Cardiac fibroblast (primary cell): ENCODE measurements around the gene EIF3L.

ENCODE experiments used
- DNase-seq, 2 donors: peaks; one replicate each; pipeline versions ENCODE4 v3.0.0 to v3.0.0-alpha.2; 2010; ENCODE audit warnings: low read depth in 2 of 2
- H3K4me3 ChIP-seq, 2 donors: replicated peaks in 1 of 2; 1 replicate in 1 of 2; 2 replicates in 1 of 2; pipeline ENCODE4 v1.5.1; 2011; ENCODE audit warnings: low read depth in 2 of 2, low read length in 2 of 2, mild to moderate bottlenecking in 2 of 2, moderate library complexity in 1 of 2
- TF ChIP-seq, protein P1 (sequence below): IDR thresholded peaks from one replicate; pipeline ENCODE4 v1.5.1; 2011; ENCODE audit warnings: low read depth, mild to moderate bottlenecking, low read length, inconsistent platforms

EIF3L gene

DNA sequence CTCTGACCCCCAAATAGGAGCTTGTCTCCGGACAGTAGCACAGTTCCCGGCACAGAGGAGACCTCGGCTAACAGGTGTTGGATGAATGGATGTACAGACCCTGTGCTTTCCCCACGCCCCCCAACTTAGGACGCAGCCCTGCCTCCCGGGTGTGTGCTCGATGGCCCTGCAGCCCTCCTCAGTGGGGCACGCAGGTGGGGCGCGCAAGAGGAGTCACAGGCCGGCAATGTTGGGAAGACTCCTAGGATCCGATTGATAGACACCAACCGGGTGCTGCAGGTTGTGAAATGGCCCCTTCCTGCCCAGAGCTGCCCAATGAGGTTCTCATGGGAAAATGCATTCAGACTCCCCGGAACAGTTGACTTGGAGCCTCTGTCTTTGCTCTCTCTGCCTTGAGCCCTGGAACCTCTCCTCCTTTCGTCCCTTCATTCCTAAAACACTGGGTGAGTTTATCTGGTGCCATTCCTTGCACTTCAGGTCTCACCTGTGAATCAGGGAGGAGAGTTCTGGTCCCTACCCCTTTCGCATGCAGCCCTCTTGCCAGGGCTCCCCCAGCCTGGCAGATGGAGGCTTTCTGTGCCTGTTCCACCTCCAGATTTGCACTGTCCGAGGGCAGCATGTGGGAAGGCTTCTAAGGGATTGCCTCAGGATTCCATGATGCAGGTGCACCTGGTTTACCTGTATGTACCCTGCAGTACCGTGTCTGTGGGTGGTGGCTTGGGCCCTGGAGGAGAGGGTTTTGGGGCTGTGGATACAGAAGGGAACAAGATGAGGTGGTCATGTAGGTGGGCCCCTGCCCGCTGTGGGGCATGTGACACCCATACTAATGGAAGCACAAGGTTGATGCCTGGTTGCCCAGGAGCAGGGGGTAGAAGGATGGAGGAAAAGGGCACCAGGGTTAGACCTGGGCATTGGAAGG, 58.1 kb downstream of the EIF3L start:
- peak in 1 of 2 donors; percentile 41 for DNase-seq
- TF ChIP-seq, protein P1, sequence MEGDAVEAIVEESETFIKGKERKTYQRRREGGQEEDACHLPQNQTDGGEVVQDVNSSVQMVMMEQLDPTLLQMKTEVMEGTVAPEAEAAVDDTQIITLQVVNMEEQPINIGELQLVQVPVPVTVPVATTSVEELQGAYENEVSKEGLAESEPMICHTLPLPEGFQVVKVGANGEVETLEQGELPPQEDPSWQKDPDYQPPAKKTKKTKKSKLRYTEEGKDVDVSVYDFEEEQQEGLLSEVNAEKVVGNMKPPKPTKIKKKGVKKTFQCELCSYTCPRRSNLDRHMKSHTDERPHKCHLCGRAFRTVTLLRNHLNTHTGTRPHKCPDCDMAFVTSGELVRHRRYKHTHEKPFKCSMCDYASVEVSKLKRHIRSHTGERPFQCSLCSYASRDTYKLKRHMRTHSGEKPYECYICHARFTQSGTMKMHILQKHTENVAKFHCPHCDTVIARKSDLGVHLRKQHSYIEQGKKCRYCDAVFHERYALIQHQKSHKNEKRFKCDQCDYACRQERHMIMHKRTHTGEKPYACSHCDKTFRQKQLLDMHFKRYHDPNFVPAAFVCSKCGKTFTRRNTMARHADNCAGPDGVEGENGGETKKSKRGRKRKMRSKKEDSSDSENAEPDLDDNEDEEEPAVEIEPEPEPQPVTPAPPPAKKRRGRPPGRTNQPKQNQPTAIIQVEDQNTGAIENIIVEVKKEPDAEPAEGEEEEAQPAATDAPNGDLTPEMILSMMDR, result no peak
- peak overlapping the region; percentile 66 to 72 for H3K4me3 ChIP-seq

DNA sequence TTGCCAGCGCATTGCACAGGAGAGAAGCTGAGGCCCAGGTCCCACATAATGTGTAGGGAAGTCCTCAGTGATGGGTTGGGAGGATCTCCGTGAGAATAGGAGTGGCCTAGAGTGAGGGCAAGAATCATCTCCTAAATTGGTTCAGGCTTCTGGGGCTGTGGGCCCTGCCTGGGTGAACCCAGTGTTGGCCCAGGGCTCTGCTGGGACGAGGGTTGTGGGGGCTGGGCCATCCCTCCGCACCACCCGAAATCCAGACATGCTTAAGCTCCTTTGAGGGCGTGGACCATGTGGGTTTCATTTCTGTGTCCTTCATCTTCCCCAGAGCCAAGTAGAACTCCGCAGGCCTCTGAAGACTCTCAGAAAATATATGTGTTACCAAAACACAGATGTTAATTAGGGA, 60.5 kb downstream of the EIF3L start:
- no peak for DNase-seq
- TF ChIP-seq, protein P1, result no peak
- H3K4me3 ChIP-seq, result no peak overlapping the region

DNA sequence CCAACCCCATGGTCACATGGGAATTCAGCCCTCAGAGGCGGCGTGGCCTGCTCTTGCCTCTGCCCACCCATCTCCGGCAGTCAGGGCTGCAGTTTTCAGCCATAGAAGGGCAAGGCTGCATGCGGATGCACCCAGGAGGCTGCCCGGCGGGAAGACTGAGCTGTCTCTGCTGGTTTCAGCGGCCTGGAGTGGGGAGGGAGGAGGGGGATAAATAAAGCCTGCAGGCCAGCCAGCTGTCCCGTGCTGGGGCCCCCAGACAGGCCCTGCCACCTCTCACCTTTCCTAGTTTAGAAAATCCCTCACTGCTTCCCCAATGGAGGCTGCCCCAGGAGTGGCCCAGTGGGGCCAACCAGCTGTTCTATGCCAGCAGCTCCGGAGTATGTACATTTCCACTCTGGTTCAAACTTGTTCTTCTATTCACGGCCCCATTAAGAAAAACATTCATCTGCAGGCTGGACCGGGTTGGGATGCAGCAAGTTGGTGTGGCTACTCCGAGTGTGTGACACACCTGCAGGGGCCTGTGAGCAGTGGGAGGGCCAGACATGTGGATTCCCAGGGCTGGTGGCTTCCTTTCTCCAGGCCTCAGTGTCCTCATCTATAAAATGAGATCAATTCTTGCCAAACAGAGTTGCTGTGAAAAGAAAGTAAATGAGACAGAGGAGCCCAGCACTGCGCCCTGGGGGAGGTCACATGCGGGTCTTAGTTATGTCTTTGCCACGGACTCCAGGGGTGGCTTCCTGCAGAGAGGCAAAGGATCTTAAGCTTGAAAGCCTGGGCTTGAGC, 61.9 kb downstream of the EIF3L start:
- H3K4me3 ChIP-seq, result no peak overlapping the region
- TF ChIP-seq, protein P1, result no peak

GRCh38 chr22:37911697-37912096, 62.5 kb downstream of the EIF3L start:
- no peak overlapping the region for H3K4me3 ChIP-seq
- TF ChIP-seq, protein P1, result no peak
- no peak for DNase-seq

More for the DNA sequence above, 61.9 kb downstream of the EIF3L start:
- DNase-seq, result no peak

DNA sequence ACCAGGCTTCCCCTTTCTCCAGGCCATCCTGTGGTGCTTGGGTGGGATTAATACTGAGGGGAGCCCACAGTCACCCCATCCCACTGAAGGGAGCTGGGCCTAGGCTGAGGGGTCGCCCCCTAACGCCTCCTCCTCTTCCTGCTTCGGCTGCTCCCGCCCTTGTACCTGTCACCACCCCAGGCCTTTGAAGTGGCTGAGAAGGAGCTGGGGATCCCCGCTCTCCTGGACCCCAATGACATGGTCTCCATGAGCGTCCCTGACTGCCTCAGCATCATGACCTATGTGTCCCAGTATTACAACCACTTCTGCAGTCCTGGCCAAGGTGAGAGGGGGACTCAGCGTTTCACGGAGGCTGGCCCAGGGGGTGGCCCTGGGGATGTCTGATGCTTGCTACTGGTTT, 63.0 kb downstream of the EIF3L start:
- TF ChIP-seq, protein P1, result no peak
- no peak overlapping the region for H3K4me3 ChIP-seq

DNA sequence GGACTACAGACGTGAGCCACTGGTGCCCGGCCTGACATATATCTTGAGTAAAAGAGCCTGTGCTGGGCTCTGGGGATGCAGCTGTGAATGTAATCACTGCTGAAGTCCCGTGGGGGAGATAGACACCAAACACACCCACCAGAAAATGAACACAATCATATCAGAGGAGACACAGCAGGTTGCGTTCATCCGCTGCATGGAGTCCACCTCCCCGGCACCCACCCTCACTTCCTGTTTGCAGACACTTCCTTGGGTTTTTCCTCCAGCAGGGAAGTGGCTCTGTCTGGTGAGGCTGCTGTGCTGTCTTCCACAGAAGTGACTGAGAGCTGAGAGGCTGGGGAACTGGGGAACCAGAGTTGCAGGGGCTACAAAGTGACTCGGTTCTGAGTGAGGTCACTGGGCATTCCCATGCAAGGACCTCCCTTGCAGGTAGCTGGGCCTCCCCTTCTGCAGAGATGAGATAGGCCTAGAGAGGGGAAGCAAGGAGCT, 64.1 kb downstream of the EIF3L start:
- DNase-seq, result no peak
- TF ChIP-seq, protein P1, result no peak

More for the DNA sequence above, 63.0 kb downstream of the EIF3L start:
- no peak for DNase-seq

More for the DNA sequence above, 64.1 kb downstream of the EIF3L start:
- no peak overlapping the region for H3K4me3 ChIP-seq
